B cell (primary cell): Measurements from ENCODE around the gene SSBP2. TPM values are rescaled to one million over a fixed set of nuclear protein-coding genes. Genes with fewer than 3 reads are reported as not detected.

Experiments used
- ATAC-seq: fragments of 200-7000 bp; cut with Tn5 transposase; one replicate; pipeline ENCODE4 v1.10.0; 2021; ENCODE audit warnings: low read depth, mild to moderate bottlenecking, moderate number of reproducible peaks, moderate library complexity
- CTCF ChIA-PET: fragments of 350-600 bp; sonication (Branson Sonifier 250); formaldehyde crosslinking; loops from one replicate; lab custom pipeline; 2021; ENCODE audit warnings: antibody characterized with exemption, inconsistent platforms; lab: Charles Lee
- POLR2A ChIA-PET: fragments of 350-600 bp; sonication (Branson Sonifier 250); formaldehyde crosslinking; loops from one replicate; lab custom pipeline; 2021; ENCODE audit warnings: antibody characterized with exemption; lab: Charles Lee
- DNase-seq: peaks from one replicate; pipeline ENCODE4 v3.0.0; 2013
- H2AFZ ChIP-seq: 2 replicates; pipeline ENCODE4 v1.6.1; 2012; ENCODE audit warnings: mild to moderate bottlenecking, low read depth, low read length; ENCODE audit not compliant: insufficient read depth, poor library complexity, severe bottlenecking
- H3K27ac ChIP-seq, 2 donors: 1 replicate in 1 of 2; 2 replicates in 1 of 2; pipeline ENCODE4 v1.5.1; 2012 to 2013; ENCODE audit warnings: low read length in 2 of 2, mild to moderate bottlenecking in 2 of 2, moderate library complexity in 1 of 2
- H3K27me3 ChIP-seq, 4 experiments: fragments of 200-600 bp in 1 of 4; sonication (generic) in 1 of 4; replicated peaks in 1 of 4; 1 replicate in 2 of 4; 2 replicates in 2 of 4; pipeline versions ENCODE4 v1.6.1 to v1.7.0; 2013 to 2016; ENCODE audit warnings: low read length in 3 of 4, mild to moderate bottlenecking in 2 of 4, mixed read lengths in 1 of 4, moderate library complexity in 1 of 4; ENCODE audit not compliant: insufficient read depth in 4 of 4, control insufficient read depth in 3 of 4; ENCODE audit errors: control extremely low read depth in 1 of 4
- H3K36me3 ChIP-seq, 2 experiments: replicated peaks in 1 of 2; 1 replicate in 1 of 2; 2 replicates in 1 of 2; pipeline versions ENCODE4 v1.6.1 to v1.7.1; 2013; ENCODE audit warnings: low read length in 1 of 2; ENCODE audit not compliant: insufficient read depth in 2 of 2, control insufficient read depth in 1 of 2; ENCODE audit errors: control extremely low read depth in 1 of 2, extremely low read depth in 1 of 2
- H3K4me1 ChIP-seq, 2 donors: fragments of 200-600 bp in 1 of 2; sonication (generic) in 1 of 2; 1 replicate in 1 of 2; 2 replicates in 1 of 2; pipeline versions ENCODE4 v1.5.1 to v1.6.1; 2013 to 2017; ENCODE audit warnings: low read length in 2 of 2; ENCODE audit not compliant: control insufficient read depth in 2 of 2, insufficient read depth in 2 of 2
- H3K4me2 ChIP-seq: replicated peaks from 2 replicates; pipeline ENCODE3; 2012; ENCODE audit warnings: mild to moderate bottlenecking, low read depth, low read length; ENCODE audit not compliant: poor library complexity, severe bottlenecking
- H3K4me3 ChIP-seq, 5 experiments: fragments of 200-600 bp in 1 of 5; sonication (generic) in 1 of 5; 1 replicate in 3 of 5; 2 replicates in 2 of 5; pipeline versions ENCODE4 v1.5.1 to v1.7.0; 2011 to 2016; ENCODE audit warnings: low read length in 4 of 5, mild to moderate bottlenecking in 4 of 5, low read depth in 2 of 5, control low read depth in 1 of 5, moderate library complexity in 1 of 5; ENCODE audit not compliant: insufficient read depth in 1 of 5; ENCODE audit errors: control extremely low read depth in 1 of 5, extremely low read depth in 1 of 5
- H3K79me2 ChIP-seq: fragments of 200-600 bp; sonication (generic); one replicate; pipeline ENCODE4 v1.6.0; 2016; ENCODE audit warnings: low read length; ENCODE audit not compliant: control insufficient read depth, insufficient read depth
- H3K9ac ChIP-seq: fragments of 200-600 bp; sonication (generic); 2 replicates; pipeline ENCODE4 v1.6.1; 2017; ENCODE audit warnings: mild to moderate bottlenecking, low read length, moderate library complexity
- H3K9me3 ChIP-seq, 3 donors: one replicate each; pipeline versions ENCODE4 v1.6.1 to v1.7.1; 2013; ENCODE audit warnings: low read length in 2 of 3; ENCODE audit not compliant: control insufficient read depth in 2 of 3, insufficient read depth in 1 of 3; ENCODE audit errors: control extremely low read depth in 1 of 3
- H4K20me1 ChIP-seq: 2 replicates; pipeline ENCODE4 v1.6.0; 2012; ENCODE audit warnings: mild to moderate bottlenecking, low read length; ENCODE audit not compliant: insufficient read depth, control insufficient read depth, poor library complexity, severe bottlenecking
- H3K27ac Mint-ChIP-seq: one replicate; pipeline ENCODE4 v1.8.0; 2021; ENCODE audit warnings: mixed read lengths
- H3K27me3 Mint-ChIP-seq: one replicate; pipeline ENCODE4 v1.8.0; 2021; ENCODE audit warnings: mixed read lengths
- H3K4me1 Mint-ChIP-seq: one replicate; pipeline ENCODE4 v1.8.0; 2021; ENCODE audit warnings: mixed read lengths
- H3K4me3 Mint-ChIP-seq: one replicate; pipeline ENCODE4 v1.8.0; 2021; ENCODE audit warnings: mixed read lengths
- H3K9me3 Mint-ChIP-seq: one replicate; pipeline ENCODE4 v1.8.0; 2022; ENCODE audit warnings: mixed read lengths; ENCODE audit not compliant: insufficient read depth
- EZH2 ChIP-seq: IDR thresholded peaks from 2 replicates; pipeline ENCODE4 v1.6.1; 2012; ENCODE audit warnings: borderline replicate concordance, low read depth, mild to moderate bottlenecking, moderate library complexity, low read length; ENCODE audit not compliant: insufficient read depth, poor library complexity, severe bottlenecking
- WGBS: methylation state at CpG from one replicate; pipeline ENCODE4 v1.1.5; 2013; ENCODE audit warnings: missing lambda C conversion rate; ENCODE audit not compliant: insufficient coverage; 5-methylcytosine and 5-hydroxymethylcytosine counted together
- intact Hi-C: fragments of 100-400 bp; cut with micrococcal nuclease; formaldehyde crosslinking; loops from one replicate; pipeline ENCODE4 v1.10.0; 2022
- polyA plus RNA-seq: library from polyadenylated mRNA; depleted of rRNA; stranded (reverse); fragments of >200 nt; gene quantifications from 2 replicates; pipeline ENCODE4 v1.2.3, GENCODE V29; 2012
- total RNA-seq, 2 donors: library from RNA; stranded (reverse); fragments of 120-200 nt in 1 of 2; gene quantifications; 1 replicate in 1 of 2; 2 replicates in 1 of 2; pipeline versions ENCODE4 v1.2.3 to v1.2.4, GENCODE V29; 2013 to 2022
- TF ChIP-seq, protein P1 (sequence below): fragments of 200-600 bp; IDR thresholded peaks from one replicate; pipeline ENCODE4 v1.8.0; 2022; ENCODE audit warnings: antibody characterized with exemption, mild to moderate bottlenecking

SSBP2 gene
- total and polyA plus RNA-seq, 2 donors (not counting 1 experiment from before 2014, with no cell fraction given): 40.9 to 49.6 TPM

DNA sequence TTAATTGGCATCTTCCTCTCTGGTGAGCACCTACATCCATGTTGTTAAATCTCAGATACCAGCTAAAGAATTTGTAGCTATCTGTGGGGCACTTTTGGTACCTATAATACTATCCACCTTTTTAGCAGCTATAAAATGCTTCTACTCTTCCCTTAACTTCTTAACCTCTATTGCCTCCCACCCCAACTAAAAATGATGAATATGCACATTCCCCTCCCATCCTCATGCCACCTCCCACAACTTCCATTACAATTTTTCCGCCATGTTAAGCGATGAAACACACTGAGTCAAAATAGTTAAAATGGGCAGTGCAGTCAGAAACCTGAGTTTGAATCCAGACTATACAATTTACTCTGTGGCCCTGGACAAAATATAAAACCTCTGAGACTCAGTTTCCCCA is 10.1 kb downstream of the SSBP2 start:
- Mint-ChIP-seq H3K4me1 (peaks cover 45% of the 10 kb centered on the region), H3K9me3 (no peaks in the 10 kb centered on the region), H3K27me3 (no peaks in the 10 kb centered on the region), H3K4me3 (no peak overlapping the region), H3K27ac (no peak overlapping the region)
- no peak overlapping the region for H2AFZ ChIP-seq
- no peak overlapping the region for H3K4me3 ChIP-seq
- no peaks in the 10 kb centered on the region for H3K27me3 ChIP-seq
- CTCF ChIA-PET: no interaction called here
- H3K9ac ChIP-seq: no peak overlapping the region
- DNase-seq (no peak), ATAC-seq (no peak)
- no peaks in the 10 kb centered on the region for H3K36me3 ChIP-seq
- H3K27ac ChIP-seq: no peak overlapping the region
- no peak overlapping the region for H3K4me2 ChIP-seq
- peaks cover 0 to 4% of the 10 kb centered on the region in 2 donors for H3K4me1 ChIP-seq
- peaks cover 91% of the 10 kb centered on the region for H3K79me2 ChIP-seq
- TF ChIP-seq EZH2: no peak
- TF ChIP-seq, protein P1, sequence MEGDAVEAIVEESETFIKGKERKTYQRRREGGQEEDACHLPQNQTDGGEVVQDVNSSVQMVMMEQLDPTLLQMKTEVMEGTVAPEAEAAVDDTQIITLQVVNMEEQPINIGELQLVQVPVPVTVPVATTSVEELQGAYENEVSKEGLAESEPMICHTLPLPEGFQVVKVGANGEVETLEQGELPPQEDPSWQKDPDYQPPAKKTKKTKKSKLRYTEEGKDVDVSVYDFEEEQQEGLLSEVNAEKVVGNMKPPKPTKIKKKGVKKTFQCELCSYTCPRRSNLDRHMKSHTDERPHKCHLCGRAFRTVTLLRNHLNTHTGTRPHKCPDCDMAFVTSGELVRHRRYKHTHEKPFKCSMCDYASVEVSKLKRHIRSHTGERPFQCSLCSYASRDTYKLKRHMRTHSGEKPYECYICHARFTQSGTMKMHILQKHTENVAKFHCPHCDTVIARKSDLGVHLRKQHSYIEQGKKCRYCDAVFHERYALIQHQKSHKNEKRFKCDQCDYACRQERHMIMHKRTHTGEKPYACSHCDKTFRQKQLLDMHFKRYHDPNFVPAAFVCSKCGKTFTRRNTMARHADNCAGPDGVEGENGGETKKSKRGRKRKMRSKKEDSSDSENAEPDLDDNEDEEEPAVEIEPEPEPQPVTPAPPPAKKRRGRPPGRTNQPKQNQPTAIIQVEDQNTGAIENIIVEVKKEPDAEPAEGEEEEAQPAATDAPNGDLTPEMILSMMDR: no peak
- intact Hi-C loops: loop anchor here (10.0 kb wide), 1 partner anchor 106 kb away; no protein-coding TSS in a partner anchor
- 100% methylated on average over 2 of the region's 2 CpGs for WGBS
- H3K9me3 ChIP-seq: no peaks in the 10 kb centered on the region
- POLR2A ChIA-PET: interaction anchor here (1.4 kb wide), 1 partner anchor 10 kb away, joined by 3 read pairs; the partner anchor contains the start of gene SSBP2
- H4K20me1 ChIP-seq: peaks cover 32% of the 10 kb centered on the region

DNA sequence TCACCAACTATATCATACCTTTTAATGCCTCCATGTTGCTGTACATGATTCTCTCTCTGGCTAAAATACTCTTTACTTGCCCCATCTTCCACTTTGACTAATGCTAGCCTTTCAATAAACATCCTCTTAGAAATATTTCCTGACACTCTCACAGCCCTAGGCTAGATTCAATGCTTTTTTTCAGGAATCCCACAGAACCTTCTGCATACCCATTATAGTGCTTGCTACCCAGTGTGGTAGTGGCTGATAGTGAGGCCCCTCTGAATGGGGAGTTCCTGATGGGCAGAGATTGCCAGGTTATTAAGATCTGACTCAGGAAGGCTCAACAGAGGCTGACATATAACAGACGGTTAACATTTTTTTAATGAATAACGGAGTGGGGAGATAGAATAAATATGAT is 11.6 kb downstream of the SSBP2 start:
- intact Hi-C loops: loop anchor here (10.0 kb wide), 1 partner anchor 164 kb away; no protein-coding TSS in a partner anchor
- H3K9me3 Mint-ChIP-seq: no peaks in the 10 kb centered on the region
- H3K4me3 ChIP-seq: no peak overlapping the region
- no peaks in the 10 kb centered on the region for H3K36me3 ChIP-seq
- no peak overlapping the region for H3K9ac ChIP-seq
- no CpG with 5 or more reads among the region's 2 CpGs for WGBS
- H3K27ac Mint-ChIP-seq: no peak overlapping the region
- H3K27ac ChIP-seq: no peak overlapping the region
- peaks cover 0 to 4% of the 10 kb centered on the region in 2 donors for H3K4me1 ChIP-seq
- H4K20me1 ChIP-seq: peaks cover 32% of the 10 kb centered on the region
- CTCF ChIA-PET: no interaction called here
- H3K4me1 Mint-ChIP-seq: peaks cover 48% of the 10 kb centered on the region
- DNase-seq (no peak), ATAC-seq (no peak)
- no peaks in the 10 kb centered on the region for H3K27me3 Mint-ChIP-seq
- H3K27me3 ChIP-seq: no peaks in the 10 kb centered on the region
- H2AFZ ChIP-seq: no peak overlapping the region
- TF ChIP-seq, protein P1: no peak
- no peak for TF ChIP-seq EZH2
- POLR2A ChIA-PET: no interaction called here
- no peak overlapping the region for H3K4me2 ChIP-seq
- H3K79me2 ChIP-seq: peaks cover 89% of the 10 kb centered on the region
- H3K9me3 ChIP-seq: no peaks in the 10 kb centered on the region
- no peak overlapping the region for H3K4me3 Mint-ChIP-seq
